ENCODE data around the gene RELCH.
A peak's percentile ranks its signal among the peaks of the same experiment; 100 is the strongest.

RELCH gene

DNA sequence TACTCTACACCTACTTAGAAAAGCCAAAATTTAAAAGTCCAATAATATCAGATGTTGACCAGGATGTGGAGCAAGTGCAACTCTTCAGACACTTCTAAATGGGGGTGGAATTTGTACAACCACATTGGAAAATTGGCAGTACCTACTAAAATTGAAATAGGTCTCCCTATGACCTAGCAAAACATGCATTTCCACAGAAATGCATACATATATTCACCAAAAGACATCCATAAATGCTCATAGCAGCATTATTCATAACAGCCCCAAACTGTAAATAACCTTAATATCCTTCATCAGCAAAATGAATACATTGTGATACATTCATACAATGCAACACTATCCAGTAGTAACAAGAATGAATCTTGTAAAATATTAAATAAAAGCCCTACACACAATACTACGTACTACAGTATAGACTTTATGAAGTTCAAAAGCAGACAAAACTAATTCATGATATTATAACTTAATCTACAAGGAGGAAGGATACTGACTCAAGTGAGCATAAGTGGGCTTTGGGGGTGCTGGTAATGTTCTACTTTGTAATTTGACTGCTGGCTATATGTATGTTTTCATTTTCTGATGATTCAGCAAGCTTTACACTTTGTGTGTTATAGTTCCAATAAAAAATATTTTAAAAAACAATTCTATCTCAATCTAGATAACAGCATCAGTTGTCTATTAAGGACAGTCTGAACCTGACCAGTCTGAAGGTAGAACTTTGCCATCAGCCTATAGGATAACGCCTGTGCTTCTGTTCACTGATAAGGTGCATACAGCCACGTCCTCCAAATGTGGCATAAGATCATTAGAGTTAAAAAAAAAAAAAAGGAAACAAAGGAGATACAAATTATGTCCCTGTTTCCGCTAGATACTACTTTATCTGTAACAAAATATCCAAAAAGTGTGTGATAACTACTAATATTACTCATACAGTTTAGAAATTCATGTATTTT lies 131.4 kb downstream of the RELCH start:
- H3K27ac ChIP-seq, result no peak overlapping the region
- ChIA-PET POLR2A (ENCODE audit: low non-redundant PET) (no interaction called here), CTCF (no interaction called here)
- no peak for DNase-seq (ENCODE audit: low spot score)
- TF ChIP-seq, protein P1, sequence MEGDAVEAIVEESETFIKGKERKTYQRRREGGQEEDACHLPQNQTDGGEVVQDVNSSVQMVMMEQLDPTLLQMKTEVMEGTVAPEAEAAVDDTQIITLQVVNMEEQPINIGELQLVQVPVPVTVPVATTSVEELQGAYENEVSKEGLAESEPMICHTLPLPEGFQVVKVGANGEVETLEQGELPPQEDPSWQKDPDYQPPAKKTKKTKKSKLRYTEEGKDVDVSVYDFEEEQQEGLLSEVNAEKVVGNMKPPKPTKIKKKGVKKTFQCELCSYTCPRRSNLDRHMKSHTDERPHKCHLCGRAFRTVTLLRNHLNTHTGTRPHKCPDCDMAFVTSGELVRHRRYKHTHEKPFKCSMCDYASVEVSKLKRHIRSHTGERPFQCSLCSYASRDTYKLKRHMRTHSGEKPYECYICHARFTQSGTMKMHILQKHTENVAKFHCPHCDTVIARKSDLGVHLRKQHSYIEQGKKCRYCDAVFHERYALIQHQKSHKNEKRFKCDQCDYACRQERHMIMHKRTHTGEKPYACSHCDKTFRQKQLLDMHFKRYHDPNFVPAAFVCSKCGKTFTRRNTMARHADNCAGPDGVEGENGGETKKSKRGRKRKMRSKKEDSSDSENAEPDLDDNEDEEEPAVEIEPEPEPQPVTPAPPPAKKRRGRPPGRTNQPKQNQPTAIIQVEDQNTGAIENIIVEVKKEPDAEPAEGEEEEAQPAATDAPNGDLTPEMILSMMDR (conservative IDR thresholded peaks at IDR 0.05; ENCODE audit: low read depth), result no peak

DNA sequence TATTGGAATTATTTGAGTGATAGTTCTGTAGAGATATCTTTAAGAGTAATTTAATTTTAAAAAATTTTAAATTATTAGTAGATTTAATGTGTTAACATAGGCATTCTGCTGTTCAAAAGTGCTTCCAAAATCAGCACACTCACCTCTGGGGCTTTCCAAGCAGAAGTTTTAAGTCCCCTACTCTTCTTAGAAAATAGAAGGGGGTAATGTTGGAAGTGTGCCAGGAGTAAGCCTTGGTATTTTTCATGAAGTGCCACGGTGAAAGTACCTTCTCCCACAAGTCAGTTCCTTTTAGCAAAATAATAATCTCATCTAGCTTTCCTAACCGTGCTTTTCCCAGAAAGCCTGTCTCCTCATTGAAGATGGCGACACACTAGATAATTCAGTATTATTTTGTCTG lies 134.1 kb downstream of the RELCH start:
- H3K27ac ChIP-seq, result no peak overlapping the region
- DNase-seq (ENCODE audit: low spot score), result no peak
- ChIA-PET POLR2A (ENCODE audit: low non-redundant PET) (no interaction called here), CTCF (no interaction called here)
- TF ChIP-seq, protein P1 (conservative IDR thresholded peaks at IDR 0.05; ENCODE audit: low read depth), result no peak

DNA sequence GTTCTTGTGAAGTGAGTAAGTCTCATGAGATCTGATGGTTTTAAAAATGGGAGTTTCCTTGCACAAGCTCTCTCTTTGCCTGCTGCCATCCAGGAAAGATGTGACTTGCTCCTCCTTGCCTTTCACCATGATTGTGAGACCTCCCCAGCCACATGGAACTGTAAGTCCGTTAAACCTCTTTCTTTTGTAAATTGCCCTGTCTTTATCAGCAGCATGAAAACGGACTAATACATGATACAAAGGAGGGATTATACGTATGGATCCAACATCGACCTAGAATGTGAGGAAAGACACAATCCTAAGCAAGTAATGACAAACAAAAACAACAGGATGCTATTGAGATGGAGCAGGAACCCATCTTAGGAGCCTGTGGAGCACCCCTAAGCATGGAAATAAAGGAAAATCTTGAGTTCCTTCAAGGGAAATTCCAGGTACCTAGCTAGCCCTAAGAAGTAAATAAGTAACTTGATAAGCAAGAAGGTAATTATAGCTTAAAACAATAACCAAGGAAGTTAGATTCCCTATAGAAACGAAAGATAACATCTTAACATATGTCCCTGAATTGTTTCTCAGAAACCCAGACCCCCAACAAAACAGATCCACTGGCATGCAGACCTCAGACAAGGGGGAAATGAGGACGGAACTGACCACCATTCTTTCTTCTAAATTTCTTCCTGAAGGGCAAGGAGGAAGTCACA lies 136.6 kb downstream of the RELCH start:
- TF ChIP-seq, protein P1 (conservative IDR thresholded peaks at IDR 0.05; ENCODE audit: low read depth), result no peak
- DNase-seq (ENCODE audit: low spot score), result no peak
- POLR2A ChIA-PET (ENCODE audit: low non-redundant PET), result no interaction called here
- CTCF ChIA-PET, result interaction anchor here (0.7 kb wide), 1 partner anchor 10 kb away, joined by 3 read pairs; no protein-coding TSS in a partner anchor
- H3K27ac ChIP-seq, result no peak overlapping the region

DNA sequence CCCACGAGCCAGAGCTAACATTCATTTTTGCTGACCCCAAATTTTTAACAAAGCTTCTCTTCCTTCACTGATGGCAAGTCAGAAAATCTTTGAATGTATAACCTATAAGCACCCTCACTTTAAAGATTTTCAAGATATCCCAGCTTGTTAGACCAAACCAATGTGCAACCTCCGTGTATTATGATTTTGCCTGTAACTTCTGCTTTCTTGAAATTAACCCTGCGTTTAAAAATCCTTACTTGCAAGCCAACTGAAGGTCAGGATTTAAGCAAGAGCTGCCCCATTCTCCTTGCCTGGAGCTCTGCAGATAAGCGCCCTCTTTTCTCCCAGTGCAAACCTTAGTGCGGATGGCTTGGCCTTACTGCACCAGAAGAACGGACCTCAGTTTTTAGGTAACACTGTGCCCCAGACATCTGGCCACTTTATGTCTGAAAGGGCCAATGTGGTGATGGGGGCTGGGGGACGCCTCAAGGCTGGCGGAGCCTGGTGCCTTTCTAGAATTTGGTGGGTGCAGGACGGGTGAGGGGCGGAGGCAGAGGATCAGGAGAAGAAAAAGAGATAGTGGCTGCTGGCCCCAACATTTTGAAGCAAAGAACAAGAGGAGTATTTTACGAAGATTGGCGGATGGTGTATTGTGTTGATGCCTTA lies 137.2 kb downstream of the RELCH start:
- TF ChIP-seq, protein P1 (conservative IDR thresholded peaks at IDR 0.05; ENCODE audit: low read depth), result no peak
- ChIA-PET CTCF (interaction anchor here (0.5 to 1.0 kb wide), 2 partner anchors 7 to 116 kb away, joined by 4 to 6 read pairs; no protein-coding TSS in a partner anchor), POLR2A (ENCODE audit: low non-redundant PET) (interaction anchor here (0.5 kb wide), 1 partner anchor 113 kb away, joined by 4 read pairs; no protein-coding TSS in a partner anchor)
- DNase-seq (ENCODE audit: low spot score), result no peak
- H3K27ac ChIP-seq, result no peak overlapping the region

DNA sequence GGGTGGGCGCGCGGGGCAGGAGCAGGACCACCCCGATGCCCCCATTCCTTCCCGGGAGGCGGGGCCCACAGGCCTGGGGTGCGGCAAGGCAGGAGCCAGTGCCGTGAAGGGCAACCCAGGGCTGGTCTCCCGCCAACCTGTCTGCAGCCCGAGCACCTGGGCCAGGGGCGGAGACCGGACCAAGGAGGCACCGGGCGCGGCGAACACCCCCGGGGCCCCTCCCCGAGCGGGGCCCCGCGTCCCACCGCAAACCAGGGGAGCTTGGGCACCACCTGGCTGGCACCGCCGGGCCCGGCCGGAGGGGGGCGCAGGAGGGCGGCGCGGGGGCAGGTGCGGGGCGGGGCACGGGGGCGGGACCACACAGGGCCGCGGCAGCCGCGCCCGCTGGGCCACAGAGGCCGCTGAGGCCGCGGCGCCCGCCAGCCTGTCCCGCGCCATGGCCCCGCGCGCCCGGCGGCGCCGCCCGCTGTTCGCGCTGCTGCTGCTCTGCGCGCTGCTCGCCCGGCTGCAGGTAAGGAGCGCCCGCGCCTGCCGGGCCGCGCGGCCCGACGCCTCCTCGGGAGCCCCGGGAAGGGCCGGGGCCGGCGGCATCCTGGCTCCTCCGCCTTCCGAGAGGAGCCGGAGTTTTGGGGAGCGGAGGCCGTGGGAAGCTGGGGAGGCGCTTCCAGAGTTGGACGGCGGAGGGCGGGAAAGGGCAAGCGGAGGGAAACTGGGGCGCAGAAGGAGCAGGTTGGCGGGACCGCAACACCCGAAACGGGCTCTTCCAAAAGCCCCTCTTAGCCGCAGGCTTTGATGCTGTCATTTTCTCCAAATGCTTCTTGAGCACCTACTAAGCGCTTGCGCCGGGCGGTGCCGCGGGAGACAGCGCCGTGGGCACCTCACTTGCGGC lies 138.1 kb downstream of the RELCH start, which contains the start of gene TNFRSF11A:
Gene TNFRSF11A, plus strand, starts transcription at position 394 of the 889 bp plus-strand sequence. Its CDS starts 43 bp downstream, at position 437.
- peak; percentile 56 for DNase-seq (ENCODE audit: low spot score)
- ChIA-PET CTCF (interaction anchor here (0.5 to 1.0 kb wide), 2 partner anchors 8 to 117 kb away, joined by 4 to 6 read pairs; no protein-coding TSS in a partner anchor), POLR2A (ENCODE audit: low non-redundant PET) (interaction anchor here (0.5 to 0.7 kb wide), 2 partner anchors 15 to 112 kb away, joined by 3 to 4 read pairs; no protein-coding TSS in a partner anchor)
- TF ChIP-seq, protein P1 (conservative IDR thresholded peaks at IDR 0.05; ENCODE audit: low read depth), result peak; percentile 74
- H3K27ac ChIP-seq, result no peak within 1 kb of the TSS

Data from RWPE1 (cell line).